IMR-90 (cell line): ENCODE data around the gene SIK2. TPM values are rescaled to one million over a fixed set of nuclear protein-coding genes. Genes with fewer than 3 reads are reported as not detected.

Experiments
- ATAC-seq: fragments of 200-7000 bp; cut with Tn5 transposase; 2 replicates; pipeline ENCODE4 v1.9.1; 2020; ENCODE audit warnings: low read depth, mild to moderate bottlenecking, moderate library complexity
- BruUV-seq: library from RNA; stranded (reverse); fragments of 400-500 nt; replicated peaks from 2 replicates; lab custom pipeline; 2021; lab: Mats Ljungman, UMichigan
- CTCF ChIA-PET: fragments of 300-600 bp; formaldehyde crosslinking; extraction: SDS; loops from one replicate; lab custom pipeline; 2021; ENCODE audit warnings: antibody characterized with exemption; lab: Yijun Ruan, JAX
- POLR2A ChIA-PET: fragments of 300-600 bp; sonication (Branson Sonifier 250); formaldehyde crosslinking; loops from one replicate; lab custom pipeline; 2022; ENCODE audit warnings: antibody characterized with exemption; ENCODE audit not compliant: unreplicated experiment; lab: Charles Lee
- DNase-seq: peaks from one replicate; pipeline ENCODE4 v3.0.0; 2013
- H2AFZ ChIP-seq: replicated peaks from 2 replicates; pipeline ENCODE3; 2013; ENCODE audit warnings: low read length, mild to moderate bottlenecking; ENCODE audit not compliant: poor library complexity
- H2AK5ac ChIP-seq: 2 replicates; pipeline ENCODE4 v1.6.1; 2013; ENCODE audit warnings: low read depth, low read length, inconsistent platforms
- H2AK9ac ChIP-seq: replicated peaks from 2 replicates; pipeline ENCODE3; 2013; ENCODE audit warnings: mild to moderate bottlenecking, low read depth, low read length, moderate library complexity; ENCODE audit not compliant: poor library complexity
- H2BK120ac ChIP-seq: 2 replicates; pipeline ENCODE4 v1.6.1; 2013; ENCODE audit warnings: low read depth, low read length, inconsistent platforms
- H2BK15ac ChIP-seq: 3 replicates; pipeline ENCODE4 v1.6.1; 2013; ENCODE audit warnings: low read depth, low read length, inconsistent platforms
- H2BK20ac ChIP-seq: 2 replicates; pipeline ENCODE4 v1.6.1; 2013; ENCODE audit warnings: low read depth, mild to moderate bottlenecking, inconsistent platforms, low read length, moderate library complexity
- H2BK5ac ChIP-seq: 2 replicates; pipeline ENCODE4 v1.6.1; 2013; ENCODE audit warnings: mild to moderate bottlenecking, low read depth, low read length, inconsistent platforms; ENCODE audit not compliant: poor library complexity, severe bottlenecking
- H3K14ac ChIP-seq: replicated peaks from 2 replicates; pipeline ENCODE4 v1.6.1; 2013; ENCODE audit warnings: low read depth, low read length, inconsistent platforms
- H3K18ac ChIP-seq: 2 replicates; pipeline ENCODE4 v1.6.1; 2013; ENCODE audit warnings: low read depth, low read length, control low read depth
- H3K23ac ChIP-seq: 2 replicates; pipeline ENCODE4 v1.6.1; 2013; ENCODE audit warnings: low read depth, low read length, inconsistent platforms
- H3K27ac ChIP-seq: 2 replicates; pipeline ENCODE4 v1.5.1; 2013; ENCODE audit warnings: mild to moderate bottlenecking, control low read depth, low read length; ENCODE audit not compliant: insufficient read depth
- H3K27me3 ChIP-seq: 2 replicates; pipeline ENCODE4 v1.6.1; 2013; ENCODE audit warnings: low read length; ENCODE audit not compliant: control insufficient read depth, insufficient read depth
- H3K36me3 ChIP-seq: 2 replicates; pipeline ENCODE4 v1.6.1; 2013; ENCODE audit warnings: low read length, mixed read lengths; ENCODE audit not compliant: control insufficient read depth, insufficient read depth
- H3K4ac ChIP-seq: 2 replicates; pipeline ENCODE4 v1.6.1; 2013; ENCODE audit warnings: low read depth, low read length, inconsistent platforms
- H3K4me1 ChIP-seq: 2 replicates; pipeline ENCODE4 v1.6.1; 2013; ENCODE audit warnings: low read length, mixed read lengths; ENCODE audit not compliant: control insufficient read depth, insufficient read depth
- H3K4me2 ChIP-seq: 2 replicates; pipeline ENCODE4 v1.6.1; 2013; ENCODE audit warnings: low read depth, mild to moderate bottlenecking, control low read depth, low read length, moderate library complexity
- H3K4me3 ChIP-seq: 2 replicates; pipeline ENCODE4 v1.5.1; 2013; ENCODE audit warnings: low read depth, mild to moderate bottlenecking, control low read depth, low read length, moderate library complexity; ENCODE audit not compliant: insufficient read depth
- H3K56ac ChIP-seq: 2 replicates; pipeline ENCODE4 v1.6.1; 2013; ENCODE audit warnings: low read length, inconsistent platforms; ENCODE audit not compliant: insufficient read depth; ENCODE audit errors: extremely low read depth
- H3K79me1 ChIP-seq, 2 experiments: 2 replicates each; pipeline ENCODE4 v1.6.1; 2013; ENCODE audit warnings: low read length in 2 of 2, inconsistent platforms in 1 of 2, low read depth in 1 of 2
- H3K9ac ChIP-seq: 2 replicates; pipeline ENCODE4 v1.6.1; 2013; ENCODE audit warnings: low read depth, low read length, control low read depth
- H3K9me1 ChIP-seq: 2 replicates; pipeline ENCODE4 v1.6.1; 2013; ENCODE audit warnings: low read length, inconsistent platforms; ENCODE audit not compliant: insufficient read depth
- H3K9me3 ChIP-seq: 2 replicates; pipeline ENCODE4 v1.6.1; 2013; ENCODE audit warnings: low read length; ENCODE audit not compliant: control insufficient read depth, insufficient read depth
- H4K20me1 ChIP-seq: 2 replicates; pipeline ENCODE4 v1.6.1; 2013; ENCODE audit warnings: low read length, inconsistent platforms; ENCODE audit not compliant: insufficient read depth
- H4K5ac ChIP-seq: 2 replicates; pipeline ENCODE4 v1.6.1; 2013; ENCODE audit warnings: mild to moderate bottlenecking, low read depth, low read length, control low read depth
- H4K8ac ChIP-seq, 2 experiments: 2 replicates each; pipeline ENCODE4 v1.6.1; 2013; ENCODE audit warnings: low read depth in 2 of 2, low read length in 2 of 2, control low read depth in 1 of 2, inconsistent platforms in 1 of 2
- H4K91ac ChIP-seq: 2 replicates; pipeline ENCODE4 v1.6.1; 2013; ENCODE audit warnings: low read depth, low read length, inconsistent platforms; ENCODE audit not compliant: insufficient read depth
- BHLHE40 ChIP-seq: fragments of 150-350 bp; IDR thresholded peaks from 2 replicates; pipeline ENCODE4 v1.6.1; 2016; ENCODE audit warnings: mild to moderate bottlenecking, low read depth, low read length
- CEBPB ChIP-seq: IDR thresholded peaks from 2 replicates; pipeline ENCODE4 v1.6.1; 2012; ENCODE audit warnings: low read depth, low read length, improper control_type of control experiment
- CHD1 ChIP-seq: IDR thresholded peaks from 2 replicates; pipeline ENCODE4 v1.6.1; 2012; ENCODE audit warnings: low read depth, low read length, improper control_type of control experiment
- FOS ChIP-seq: fragments of 150-350 bp; IDR thresholded peaks from 2 replicates; pipeline ENCODE4 v1.6.1; 2016; ENCODE audit warnings: low read depth, low read length
- MAFK ChIP-seq: IDR thresholded peaks from 2 replicates; pipeline ENCODE4 v1.6.1; 2012; ENCODE audit warnings: low read depth, low read length, improper control_type of control experiment
- MAZ ChIP-seq: IDR thresholded peaks from 2 replicates; pipeline ENCODE4 v1.6.1; 2012; ENCODE audit warnings: low read depth, mild to moderate bottlenecking, low read length, improper control_type of control experiment, moderate library complexity, borderline replicate concordance
- MXI1 ChIP-seq: IDR thresholded peaks from 2 replicates; pipeline ENCODE4 v1.6.1; 2012; ENCODE audit warnings: low read depth, mild to moderate bottlenecking, low read length, moderate library complexity, borderline replicate concordance
- NFE2L2 ChIP-seq: fragments of 150-350 bp; IDR thresholded peaks from 2 replicates; pipeline ENCODE4 v1.6.1; 2016; ENCODE audit warnings: low read depth, mild to moderate bottlenecking, low read length
- POLR2A ChIP-seq: IDR thresholded peaks from 2 replicates; pipeline ENCODE4 v1.6.1; 2012; ENCODE audit warnings: mild to moderate bottlenecking, low read depth, low read length
- RAD21 ChIP-seq: IDR thresholded peaks from 2 replicates; pipeline ENCODE4 v1.6.1; 2012; ENCODE audit warnings: low read length, improper control_type of control experiment
- RCOR1 ChIP-seq: IDR thresholded peaks from 2 replicates; pipeline ENCODE4 v1.6.1; 2012; ENCODE audit warnings: mild to moderate bottlenecking, low read length, improper control_type of control experiment; ENCODE audit not compliant: insufficient replicate concordance
- RFX5 ChIP-seq: IDR thresholded peaks from 2 replicates; pipeline ENCODE4 v1.8.0; 2012; ENCODE audit warnings: low read depth, mild to moderate bottlenecking, low read length, moderate library complexity
- SMC3 ChIP-seq: fragments of 150-350 bp; IDR thresholded peaks from 2 replicates; pipeline ENCODE4 v1.6.1; 2016; ENCODE audit warnings: low read depth, mild to moderate bottlenecking, antibody characterized with exemption, low read length, moderate library complexity
- WGBS, 2 experiments: methylation state at CpG; one replicate each; pipeline versions ENCODE4 v1.1.5 to v1.1.7; 2013; ENCODE audit warnings: missing lambda C conversion rate in 2 of 2; ENCODE audit not compliant: insufficient read length in 1 of 2; ENCODE audit errors: extremely low coverage in 2 of 2; 5-methylcytosine and 5-hydroxymethylcytosine counted together
- dilution Hi-C: fragments of 300-500 bp; cut with HindIII; formaldehyde crosslinking; loops from one replicate; pipeline ENCODE4 v1.14.3; 2018; ENCODE audit warnings: low sequenced_read_pairs; ENCODE audit not compliant: unreplicated experiment
- in situ Hi-C: fragments of 300-500 bp; cut with MboI; formaldehyde crosslinking; loops from 3 replicates; pipeline ENCODE4 v1.14.3; 2019; ENCODE audit warnings: low sequenced_read_pairs, inconsistent platforms, mixed read lengths
- intact Hi-C: fragments of 100-400 bp; cut with micrococcal nuclease; formaldehyde crosslinking; loops from 2 replicates; pipeline ENCODE4 v1.10.0; 2022
- polyA plus RNA-seq, 3 experiments: library from polyadenylated mRNA; depleted of rRNA; stranded (reverse); fragments of >200 nt; gene quantifications; 2 replicates each; pipeline ENCODE4 v1.2.3, GENCODE V29; 2012; ENCODE audit warnings: low replicate concordance in 1 of 3
- total RNA-seq: library from RNA; depleted of rRNA; stranded (reverse); fragments of >200 nt; gene quantifications from 2 replicates; pipeline ENCODE4 v1.2.3, GENCODE V29; 2012
- TF ChIP-seq, protein P1 (sequence below): fragments of 150-350 bp; IDR thresholded peaks from 2 replicates; pipeline ENCODE4 v1.6.1; 2017; ENCODE audit warnings: mild to moderate bottlenecking, antibody characterized with exemption, low read length, low read depth
- TF ChIP-seq, protein P2 (sequence below): fragments of 150-350 bp; IDR thresholded peaks from 2 replicates; pipeline ENCODE4 v1.6.1; 2016; ENCODE audit warnings: low read depth, mild to moderate bottlenecking, low read length, moderate library complexity, borderline replicate concordance

Gene SIK2
- total and polyA plus RNA-seq, 2 of the 4 experiments (the other 2 are of a cell fraction), result 7.9 to 10.4 TPM

DNA sequence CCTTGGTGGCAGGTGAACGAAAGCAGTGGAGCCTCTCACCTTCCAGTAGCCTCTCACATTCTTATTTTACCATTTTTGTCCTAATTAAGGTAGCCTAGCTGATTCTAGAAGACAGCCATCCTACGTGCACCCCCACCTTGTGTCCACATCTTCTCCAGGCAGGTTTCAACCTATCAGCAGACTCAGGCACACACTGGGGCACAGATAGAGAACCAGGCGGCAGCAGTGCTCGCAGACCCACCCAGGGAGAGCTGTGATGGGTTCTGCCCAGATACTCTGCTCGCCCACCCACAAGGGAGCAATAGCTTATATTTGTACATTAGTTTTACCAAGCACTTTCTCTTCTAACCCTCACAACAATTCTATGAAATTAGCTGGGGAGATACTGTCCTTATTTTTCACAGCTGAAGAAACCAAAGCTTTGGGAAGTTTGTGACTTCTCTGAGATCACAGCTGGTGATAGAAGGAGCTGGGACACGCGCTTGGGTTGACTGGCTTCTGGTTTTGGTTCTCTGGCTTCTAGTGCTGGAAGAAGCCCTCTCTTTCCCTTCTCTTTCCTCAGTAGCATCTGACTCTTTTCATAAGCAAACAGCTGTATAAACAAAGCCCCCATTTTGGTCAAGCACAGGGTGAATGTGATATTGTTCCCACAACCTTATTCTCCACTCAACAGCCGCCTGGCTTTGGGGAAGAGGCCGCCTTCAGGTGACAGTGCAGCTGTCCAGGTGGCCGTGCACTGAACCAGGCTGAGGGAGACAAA is 127.0 kb downstream of the SIK2 start:
- peak overlapping the region; percentile 21; the same call in 1 of the 2 replicates for H3K14ac ChIP-seq
- DNase-seq (peak; percentile 43), ATAC-seq (no peak)
- peak overlapping the region in 1 of 2 experiments; percentile 23; a peak in 1 of 4 replicates for H4K8ac ChIP-seq
- H3K23ac ChIP-seq, result peak overlapping the region; percentile 1; the same call in 1 of the 2 replicates
- no peak overlapping the region for H2AK5ac ChIP-seq
- H4K20me1 ChIP-seq, result no peaks in the 10 kb centered on the region
- peaks cover 29% of the 10 kb centered on the region for H3K4me1 ChIP-seq
- ChIA-PET POLR2A (interaction anchor here (0.5 kb wide), 1 partner anchor 12 kb away, joined by 3 read pairs; no protein-coding TSS in a partner anchor), CTCF (no interaction called here)
- no peak overlapping the region for H2AK9ac ChIP-seq
- H2BK120ac ChIP-seq, result no peak overlapping the region
- H3K4me3 ChIP-seq, result no peak overlapping the region
- H3K4ac ChIP-seq, result 0 out of 2 replicates have a peak overlapping the region, but pooled peaks have one; percentile 33
- peak overlapping the region; percentile 4; the same call in 1 of the 2 replicates for H4K5ac ChIP-seq
- no peak overlapping the region for H2BK15ac ChIP-seq
- no peak overlapping the region; the same call in 1 of the 2 replicates for H3K27ac ChIP-seq
- H3K56ac ChIP-seq, result no peak overlapping the region
- H3K9me1 ChIP-seq, result peaks cover 16% of the 10 kb centered on the region
- no peak overlapping the region for H2BK5ac ChIP-seq
- H3K9ac ChIP-seq, result no peak overlapping the region
- no peak overlapping the region for H4K91ac ChIP-seq
- peaks cover 28% of the 10 kb centered on the region for H3K36me3 ChIP-seq
- H3K79me1 ChIP-seq, result peaks cover 4 to 51% of the 10 kb centered on the region in 2 experiments; a peak in 2 of 4 replicates
- in situ Hi-C loops (no loop called here), dilution Hi-C loops (no loop called here), intact Hi-C loops (no loop called here)
- H3K9me3 ChIP-seq, result no peaks in the 10 kb centered on the region
- H3K4me2 ChIP-seq, result no peak overlapping the region; the same call in 1 of the 2 replicates
- no peak overlapping the region for H2AFZ ChIP-seq
- H3K18ac ChIP-seq, result no peak overlapping the region; the same call in 1 of the 2 replicates
- no peaks in the 10 kb centered on the region for H3K27me3 ChIP-seq
- no TSS peak for BruUV-seq
- WGBS, 2 experiments, result 50% methylated on average over 4 of the region's 10 CpGs; no CpG with 5 or more reads in 1 of the 2 experiments
- no peak overlapping the region for H2BK20ac ChIP-seq
- TF ChIP-seq BHLHE40 (no peak), RFX5 (no peak), FOS (no peak), RCOR1 (no peak), POLR2A (no peak), MAFK (no peak), SMC3 (no peak), MXI1 (no peak), NFE2L2 (no peak), CEBPB (no peak), RAD21 (no peak), CHD1 (no peak), MAZ (no peak)
- TF ChIP-seq, protein P1, sequence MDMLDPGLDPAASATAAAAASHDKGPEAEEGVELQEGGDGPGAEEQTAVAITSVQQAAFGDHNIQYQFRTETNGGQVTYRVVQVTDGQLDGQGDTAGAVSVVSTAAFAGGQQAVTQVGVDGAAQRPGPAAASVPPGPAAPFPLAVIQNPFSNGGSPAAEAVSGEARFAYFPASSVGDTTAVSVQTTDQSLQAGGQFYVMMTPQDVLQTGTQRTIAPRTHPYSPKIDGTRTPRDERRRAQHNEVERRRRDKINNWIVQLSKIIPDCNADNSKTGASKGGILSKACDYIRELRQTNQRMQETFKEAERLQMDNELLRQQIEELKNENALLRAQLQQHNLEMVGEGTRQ, result no peak
- TF ChIP-seq, protein P2, sequence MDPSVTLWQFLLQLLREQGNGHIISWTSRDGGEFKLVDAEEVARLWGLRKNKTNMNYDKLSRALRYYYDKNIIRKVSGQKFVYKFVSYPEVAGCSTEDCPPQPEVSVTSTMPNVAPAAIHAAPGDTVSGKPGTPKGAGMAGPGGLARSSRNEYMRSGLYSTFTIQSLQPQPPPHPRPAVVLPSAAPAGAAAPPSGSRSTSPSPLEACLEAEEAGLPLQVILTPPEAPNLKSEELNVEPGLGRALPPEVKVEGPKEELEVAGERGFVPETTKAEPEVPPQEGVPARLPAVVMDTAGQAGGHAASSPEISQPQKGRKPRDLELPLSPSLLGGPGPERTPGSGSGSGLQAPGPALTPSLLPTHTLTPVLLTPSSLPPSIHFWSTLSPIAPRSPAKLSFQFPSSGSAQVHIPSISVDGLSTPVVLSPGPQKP, result no peak
